Measurements from ENCODE around the gene PTRH1.
"Not testable (repeated sequence)": the region's sequence is repeated elsewhere in the genome, so short reads cannot be mapped to it uniquely, and the experiment has no call there.

Gene PTRH1, protein sequence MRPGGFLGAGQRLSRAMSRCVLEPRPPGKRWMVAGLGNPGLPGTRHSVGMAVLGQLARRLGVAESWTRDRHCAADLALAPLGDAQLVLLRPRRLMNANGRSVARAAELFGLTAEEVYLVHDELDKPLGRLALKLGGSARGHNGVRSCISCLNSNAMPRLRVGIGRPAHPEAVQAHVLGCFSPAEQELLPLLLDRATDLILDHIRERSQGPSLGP
- total RNA-seq, result 2.1 to 10.0 (median 5.1) reads per million in 18 experiments

GRCh38 chr9:127715470-127716337 lies at the start of gene PTRH1, which contains the start of gene TTC16:
Gene PTRH1 (minus strand): TSS chr9:127715663. CDS start chr9:127715639, 24 bp downstream.
Gene TTC16 (plus strand): TSS chr9:127716079. CDS start chr9:127716146, 67 bp downstream.
- DNase-seq, result peak; percentile 97 to 98

DNA sequence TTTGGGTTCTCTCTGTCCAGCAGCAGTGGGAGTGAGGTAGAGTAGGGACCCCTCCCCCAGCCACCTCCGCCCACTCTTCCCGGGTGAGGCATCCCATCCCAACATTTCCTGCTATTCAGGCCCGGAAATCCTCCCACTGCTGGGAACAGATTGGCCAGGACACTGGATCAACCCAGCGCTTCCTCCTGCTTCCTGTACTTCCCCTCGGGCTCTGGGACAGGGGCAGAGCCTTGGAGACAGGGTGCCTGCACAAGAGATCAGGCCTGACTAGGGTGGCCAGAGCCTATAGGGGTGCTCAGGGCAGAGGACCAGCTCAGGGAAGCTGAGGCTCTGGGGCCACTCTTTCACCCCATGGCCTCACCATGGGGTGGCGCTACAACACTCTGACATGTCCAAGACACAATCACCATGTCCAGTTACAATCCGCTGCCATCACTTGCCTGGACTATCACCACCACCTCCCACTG lies 48.5 kb upstream of the PTRH1 start:
- DNase-seq, result peak; percentile 72 to 82

- peak; percentile 65 to 70 for DNase-seq
Observed at GRCh38 chr9:127762111-127762676, 46.7 kb upstream of the PTRH1 start.

DNA sequence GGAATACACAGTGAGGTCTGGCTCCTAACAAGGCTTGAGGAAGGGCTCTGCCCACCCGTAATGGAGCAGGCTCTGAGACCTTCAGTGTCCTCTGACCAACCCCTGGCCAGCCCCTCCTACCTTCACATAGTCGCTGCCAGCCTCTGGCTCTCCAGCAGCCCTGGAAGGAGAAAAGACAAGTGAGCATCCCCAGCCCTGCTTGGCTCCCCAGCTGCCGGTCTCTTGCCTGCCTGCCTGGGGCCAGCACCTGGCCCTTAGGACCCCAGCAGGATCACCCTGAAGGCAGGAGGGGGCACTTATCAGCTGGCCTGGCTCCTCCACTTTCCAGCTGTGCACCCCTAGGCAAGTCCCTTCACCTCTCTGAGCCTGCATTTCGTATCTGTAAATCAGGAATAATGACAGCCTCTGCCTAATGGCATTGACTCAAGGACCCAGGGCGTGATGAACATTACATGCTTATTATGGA lies 46.1 kb upstream of the PTRH1 start:
- no peak for DNase-seq

- DNase-seq, result no peak
Observed at GRCh38 chr9:127761061-127761460, 45.6 kb upstream of the PTRH1 start.

- peak in 1 of 2 donors; percentile 55 for DNase-seq
Observed at GRCh38 chr9:127758843-127759242, 43.4 kb upstream of the PTRH1 start.

DNA sequence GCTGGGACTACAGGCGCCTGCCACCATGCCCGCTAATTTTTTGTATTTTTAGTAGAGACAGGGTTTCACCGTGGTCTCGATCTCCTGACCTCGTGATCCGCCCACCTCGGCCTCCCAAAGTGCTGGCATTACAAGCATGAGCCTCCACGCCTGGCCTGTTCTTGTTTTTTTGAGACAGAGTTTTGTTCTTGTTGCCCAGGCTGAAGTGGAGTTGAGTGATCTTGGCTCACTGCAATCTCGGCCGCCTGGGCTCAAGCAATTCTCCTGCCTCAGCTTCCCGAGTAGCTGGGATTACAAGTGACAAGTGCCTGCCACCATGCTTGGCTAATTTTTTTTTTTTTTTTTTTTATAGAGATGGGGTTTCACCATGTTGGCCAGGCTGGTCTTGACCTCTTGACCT lies 41.3 kb upstream of the PTRH1 start:
- DNase-seq, result not testable (repeated sequence)

DNA sequence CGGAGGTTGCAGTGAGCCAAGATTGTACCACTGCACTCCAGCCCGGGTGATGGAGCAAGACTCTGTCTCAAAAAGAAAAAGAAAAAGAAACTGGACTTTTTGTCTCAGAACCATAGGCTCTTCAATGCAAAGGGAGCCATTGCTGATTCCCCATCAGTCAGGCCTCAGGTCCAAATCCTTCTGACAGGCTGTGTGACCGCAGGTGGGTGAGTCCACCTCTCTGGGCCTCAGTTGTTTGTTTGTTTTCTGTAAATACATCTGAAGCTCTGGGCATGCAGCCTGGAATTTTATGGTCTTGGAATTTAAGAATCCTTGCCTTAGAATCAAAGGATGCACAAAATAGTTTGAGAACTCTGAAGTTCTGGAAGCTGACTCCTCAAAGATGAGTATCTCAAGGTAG lies 40.8 kb upstream of the PTRH1 start:
- DNase-seq, result no peak

GRCh38 chr9:127755061-127756060 lies 39.9 kb upstream of the PTRH1 start:
- no peak for DNase-seq

DNA sequence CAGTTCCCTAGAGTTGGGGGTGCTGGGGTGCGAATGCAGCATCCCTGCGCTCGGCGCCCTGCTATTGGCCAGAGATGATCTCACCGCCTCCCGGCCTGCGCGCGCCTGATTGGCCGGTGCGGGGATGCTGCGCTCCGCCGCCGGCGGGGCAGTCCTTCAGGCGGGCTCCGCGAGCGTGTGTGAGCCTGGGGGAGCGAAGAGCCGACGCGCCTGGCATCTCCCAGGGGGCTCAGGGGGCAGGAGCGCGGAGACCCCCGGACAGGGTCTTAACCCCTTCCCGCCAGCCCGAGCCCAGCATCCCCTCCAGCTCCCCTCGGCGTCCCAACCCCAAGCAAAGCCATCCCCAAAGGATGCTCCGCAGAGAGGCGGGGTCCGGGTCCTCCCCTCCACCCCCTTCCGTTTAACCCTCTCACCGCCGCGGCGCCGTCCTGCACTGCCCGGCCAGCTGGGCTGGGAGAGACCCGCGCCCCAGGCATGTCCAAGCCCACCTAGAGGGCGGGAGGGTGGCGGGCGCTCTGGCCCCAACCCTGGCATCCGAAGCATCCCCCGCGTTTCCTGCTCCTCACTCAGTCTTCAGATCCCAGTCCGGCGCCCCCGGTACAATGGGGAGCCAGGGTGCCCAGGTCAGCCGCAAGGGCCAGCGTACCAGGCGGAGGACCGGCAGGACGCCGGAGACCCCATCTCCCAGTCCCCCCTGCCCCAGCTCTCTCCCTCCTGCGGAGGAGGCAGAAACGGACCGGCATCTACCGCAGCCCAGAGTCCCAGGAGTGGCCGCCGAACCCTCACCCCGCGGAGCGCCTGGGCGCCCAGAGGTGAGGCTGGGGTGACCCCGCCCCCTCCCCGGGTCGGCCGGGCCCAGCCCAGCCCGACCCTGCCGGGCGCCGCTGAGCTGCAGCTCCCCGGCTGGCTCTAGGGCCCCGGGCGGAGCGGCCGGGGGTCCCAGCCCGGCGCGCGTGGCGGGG lies 38.9 kb upstream of the PTRH1 start:
- DNase-seq, result no peak

DNA sequence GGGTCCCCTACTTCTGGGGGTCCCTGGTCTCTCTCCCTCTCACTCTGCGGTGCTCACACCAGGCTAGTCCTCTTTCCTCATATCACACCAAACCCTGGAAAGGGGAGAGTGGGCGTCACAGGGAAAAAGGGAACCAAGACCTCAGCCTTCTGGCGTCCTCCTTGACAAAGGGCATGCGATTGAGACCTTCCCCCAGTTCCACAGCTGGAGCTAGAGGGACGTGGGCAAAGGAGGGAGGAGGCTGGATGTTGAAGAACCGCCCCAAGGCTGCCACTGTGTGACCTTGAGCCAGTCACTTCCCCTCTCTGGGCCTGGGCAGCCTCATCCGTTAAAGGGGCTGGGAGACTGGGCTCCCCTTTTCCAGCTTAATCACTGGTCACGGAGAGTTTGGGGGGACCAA lies 38.2 kb upstream of the PTRH1 start:
- DNase-seq, result peak; percentile 64 to 76

DNA sequence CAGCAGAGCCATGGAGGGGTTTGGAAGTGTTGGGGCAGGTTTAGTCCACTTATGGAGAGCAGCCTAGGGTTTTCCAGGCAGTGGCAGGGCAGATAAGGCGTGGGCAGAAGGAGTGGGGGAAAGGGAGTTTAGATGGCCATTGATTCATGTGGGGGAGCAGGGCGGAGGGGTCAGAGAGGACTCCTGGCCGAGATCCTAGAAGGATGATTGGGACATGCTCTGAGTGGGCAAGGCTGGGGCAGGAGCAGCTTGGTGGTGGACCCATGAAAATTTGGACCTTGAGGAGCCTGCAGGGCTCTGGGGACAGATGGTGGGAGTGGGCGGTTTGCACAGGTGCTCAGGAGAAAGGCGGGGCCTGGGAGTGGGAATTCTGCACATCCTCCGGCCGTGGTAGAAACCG lies 37.7 kb upstream of the PTRH1 start:
- no peak for DNase-seq

- DNase-seq, result no peak
Observed at GRCh38 chr9:127751269-127752054, 36.0 kb upstream of the PTRH1 start.

- no peak for DNase-seq
Observed at GRCh38 chr9:127749090-127749787, 33.8 kb upstream of the PTRH1 start.

- DNase-seq, result no peak
Observed at GRCh38 chr9:127746959-127747569, 31.6 kb upstream of the PTRH1 start.

GRCh38 chr9:127744398-127745110 lies 29.1 kb upstream of the PTRH1 start:
- no peak for DNase-seq

DNA sequence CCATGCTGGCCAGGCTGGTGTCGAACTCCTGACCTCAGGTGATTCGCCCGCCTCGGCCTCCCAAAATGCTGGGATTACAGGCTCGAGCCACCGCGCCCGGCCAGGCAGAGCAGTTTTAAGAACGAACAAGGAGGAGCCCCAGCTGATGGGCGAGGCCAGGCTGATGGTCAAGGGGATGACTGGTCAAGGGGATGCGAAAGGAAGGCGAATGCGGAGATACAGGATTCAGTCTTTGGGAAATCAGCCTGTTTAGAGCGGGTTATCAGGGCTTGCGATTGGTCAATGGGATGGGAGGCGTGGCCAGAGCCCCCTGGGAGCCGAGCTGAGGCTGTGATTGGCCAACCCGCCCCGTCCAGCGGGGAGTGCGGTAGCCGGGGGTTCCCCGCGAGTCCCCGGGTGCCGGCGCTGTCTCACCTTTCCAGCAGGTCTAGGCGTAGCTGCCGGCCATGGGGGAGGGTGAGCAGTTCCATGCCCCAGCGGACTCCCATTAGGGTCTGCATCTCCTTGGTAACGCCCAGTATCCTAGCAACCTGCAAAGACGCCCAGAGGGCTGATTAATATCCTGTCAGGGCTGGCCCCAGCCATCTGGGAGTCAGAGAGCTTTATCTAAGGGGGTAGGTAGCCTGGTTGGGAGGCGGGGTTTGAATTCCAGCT lies 27.1 kb upstream of the PTRH1 start:
- DNase-seq, result no peak
